ENCODE data around the gene HLA-A.
"Not testable (repeated sequence)": the region's sequence is repeated elsewhere in the genome, so short reads cannot be mapped to it uniquely, and the experiment has no call there.

DNA sequence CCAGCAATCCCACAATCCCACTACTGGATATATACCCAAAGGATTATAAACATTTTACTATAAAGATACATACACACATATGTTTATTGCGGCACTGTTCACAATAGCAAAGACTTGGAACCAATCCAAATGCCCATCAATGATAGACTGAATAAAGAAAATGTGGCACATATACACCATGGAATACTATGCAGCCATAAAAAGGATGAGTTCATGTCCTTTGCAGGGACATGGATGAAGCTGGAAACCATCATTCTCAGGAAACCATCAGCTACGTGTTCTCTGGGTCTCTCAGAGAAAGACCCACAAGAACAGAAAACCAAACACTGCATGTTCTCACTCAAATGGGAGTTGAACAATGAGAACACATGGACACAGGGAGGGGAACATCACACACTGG, 21.4 kb downstream of the HLA-A start:
- TF ChIP-seq, protein P1, sequence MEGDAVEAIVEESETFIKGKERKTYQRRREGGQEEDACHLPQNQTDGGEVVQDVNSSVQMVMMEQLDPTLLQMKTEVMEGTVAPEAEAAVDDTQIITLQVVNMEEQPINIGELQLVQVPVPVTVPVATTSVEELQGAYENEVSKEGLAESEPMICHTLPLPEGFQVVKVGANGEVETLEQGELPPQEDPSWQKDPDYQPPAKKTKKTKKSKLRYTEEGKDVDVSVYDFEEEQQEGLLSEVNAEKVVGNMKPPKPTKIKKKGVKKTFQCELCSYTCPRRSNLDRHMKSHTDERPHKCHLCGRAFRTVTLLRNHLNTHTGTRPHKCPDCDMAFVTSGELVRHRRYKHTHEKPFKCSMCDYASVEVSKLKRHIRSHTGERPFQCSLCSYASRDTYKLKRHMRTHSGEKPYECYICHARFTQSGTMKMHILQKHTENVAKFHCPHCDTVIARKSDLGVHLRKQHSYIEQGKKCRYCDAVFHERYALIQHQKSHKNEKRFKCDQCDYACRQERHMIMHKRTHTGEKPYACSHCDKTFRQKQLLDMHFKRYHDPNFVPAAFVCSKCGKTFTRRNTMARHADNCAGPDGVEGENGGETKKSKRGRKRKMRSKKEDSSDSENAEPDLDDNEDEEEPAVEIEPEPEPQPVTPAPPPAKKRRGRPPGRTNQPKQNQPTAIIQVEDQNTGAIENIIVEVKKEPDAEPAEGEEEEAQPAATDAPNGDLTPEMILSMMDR (IDR thresholded peaks at IDR 0.05; ENCODE audit: extremely low read depth in 1 of 2, insufficient read depth in 1 of 2, low read depth in 1 of 2, low read length in 2 of 2): not testable (repeated sequence)
- TF ChIP-seq JUN (IDR thresholded peaks at IDR 0.05; ENCODE audit: borderline replicate concordance, insufficient read depth, insufficient read length, low read depth); EZH2 (IDR thresholded peaks at IDR 0.05; ENCODE audit: borderline replicate concordance, low read depth, low read length, severe bottlenecking); POLR2AphosphoS5 (IDR thresholded peaks at IDR 0.05; ENCODE audit: insufficient read depth, low read depth, low read length); POLR2A (IDR thresholded peaks at IDR 0.05; ENCODE audit: low read depth, low read length): not testable (repeated sequence)
